SHP77 treated with DMSO at 0.1 percent for 48 hours (cell line): Measurements from ENCODE around the gene TMEM51.
A peak's percentile ranks its signal among the peaks of the same experiment; 100 is the strongest.
"Not testable (repeated sequence)": the region's sequence is repeated elsewhere in the genome, so short reads cannot be mapped to it uniquely, and the experiment has no call there.

Experiments used
- DNase-seq: peaks from one replicate; lab custom pipeline; 2025; lab: John Stamatoyannopoulos, UW

TMEM51 gene

DNA sequence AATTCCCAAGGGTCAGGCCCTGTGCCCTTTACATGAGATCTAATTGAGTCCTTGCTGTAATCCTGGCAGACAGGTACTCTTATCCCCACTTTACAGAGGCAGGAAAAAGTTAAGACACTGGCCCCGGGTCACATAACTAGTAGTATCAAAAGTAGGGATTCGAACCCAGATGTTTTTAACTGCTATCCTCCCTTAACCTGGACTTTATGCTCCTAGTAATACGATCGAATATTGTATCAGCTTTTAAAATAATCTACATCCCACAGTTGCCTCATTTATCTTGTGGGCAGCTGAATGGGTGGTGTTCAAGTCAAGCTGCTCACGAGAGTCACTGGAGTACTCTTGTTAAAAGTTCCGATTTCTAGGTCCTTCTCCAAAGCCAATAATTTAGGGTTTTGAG lies 25.5 kb upstream of the TMEM51 start:
- DNase-seq: no peak

DNA sequence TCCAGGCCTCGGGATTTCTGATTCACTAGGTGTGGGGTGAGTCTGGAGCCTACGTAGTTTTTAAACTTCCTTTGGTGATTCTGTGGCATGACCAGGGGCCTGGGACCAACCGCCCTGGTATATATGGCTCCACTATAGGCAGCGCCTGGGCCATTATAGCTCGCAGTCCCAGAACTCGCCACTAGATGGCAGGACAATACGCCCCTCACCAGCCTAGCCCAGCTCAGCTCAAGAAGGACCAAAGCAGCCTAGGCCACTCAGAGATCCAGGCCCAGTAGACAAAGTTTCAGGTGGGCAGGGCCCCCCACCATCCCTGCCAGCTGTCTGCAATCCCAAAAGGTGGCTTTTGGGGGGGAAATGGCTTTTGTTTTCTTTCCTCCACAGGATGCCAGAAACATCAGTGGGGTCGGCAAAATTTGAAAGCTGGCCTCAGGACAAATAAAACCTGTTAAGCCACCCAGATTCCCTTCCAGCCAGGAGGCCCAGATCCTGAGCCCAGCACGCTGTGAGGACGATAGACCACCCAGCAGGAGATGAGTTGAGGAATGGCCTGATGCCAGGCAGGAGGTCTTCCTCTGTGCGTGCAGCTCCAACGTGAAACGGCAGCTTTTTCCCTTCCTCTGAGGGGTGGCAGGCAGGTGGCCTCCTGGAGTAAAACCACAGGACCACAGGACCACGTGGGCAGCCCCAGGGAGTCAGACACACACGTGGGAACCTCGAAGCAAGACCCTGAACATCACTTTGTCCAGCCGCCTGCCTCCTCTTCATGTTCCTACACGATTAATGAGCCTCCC lies 24.8 kb upstream of the TMEM51 start:
- peak; percentile 24 for DNase-seq

DNA sequence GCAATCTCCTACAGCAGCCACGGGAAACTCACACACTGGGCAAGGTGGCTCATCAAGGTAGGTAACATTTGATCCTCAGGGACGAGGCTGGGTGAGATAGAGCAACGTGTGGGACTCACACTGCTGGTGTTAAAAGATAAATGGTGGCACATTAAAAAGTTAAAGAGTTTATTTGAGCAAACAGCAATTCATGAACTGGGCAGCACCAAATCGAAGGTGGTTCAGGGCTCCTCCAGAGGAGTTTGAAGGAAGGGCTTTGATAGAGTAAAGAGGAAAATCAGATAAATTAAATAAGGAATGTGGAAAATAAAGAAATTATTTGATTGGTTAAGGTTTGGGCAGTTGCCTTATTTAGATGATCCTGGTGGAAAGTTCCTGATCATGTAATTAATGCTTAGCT lies 23.6 kb upstream of the TMEM51 start:
- DNase-seq: no peak

DNA sequence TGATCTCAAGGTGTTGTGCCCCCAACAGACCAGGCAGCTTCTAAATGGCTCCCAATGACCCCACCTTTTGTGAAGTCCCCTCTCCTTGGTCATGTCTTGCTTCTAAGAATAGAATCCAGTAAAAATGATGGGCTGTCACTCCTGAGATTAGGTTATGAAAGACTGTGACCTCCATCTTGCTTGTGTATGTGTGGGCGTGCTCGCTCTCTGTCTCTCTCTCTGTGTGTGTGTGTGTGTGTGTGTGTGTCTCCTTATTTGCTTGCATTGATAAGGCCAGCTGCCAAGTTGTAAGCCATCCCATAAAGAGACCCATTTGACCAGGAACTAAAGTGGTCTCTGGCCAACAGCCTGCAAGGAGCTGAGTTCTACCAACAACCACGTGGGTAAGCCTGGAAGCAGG lies 22.9 kb upstream of the TMEM51 start:
- no peak for DNase-seq

DNA sequence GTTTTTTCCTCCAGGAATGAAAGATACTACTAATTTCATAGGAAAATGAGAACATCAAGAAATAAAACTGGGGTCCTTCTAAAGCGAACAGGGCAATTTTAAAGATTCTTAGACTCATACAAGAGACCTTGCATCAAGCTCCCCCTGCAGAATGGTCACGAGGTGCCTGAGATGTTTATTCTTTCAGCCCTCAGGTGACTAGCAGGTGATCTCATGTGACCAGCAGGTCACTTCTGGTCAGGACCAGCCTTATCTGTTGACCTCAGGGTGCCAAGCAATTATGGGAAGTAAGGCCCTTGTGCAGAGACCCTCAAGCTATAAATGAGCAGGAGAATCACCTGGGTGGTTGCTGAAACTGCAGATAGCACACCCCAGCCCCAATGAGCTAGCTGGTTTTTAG lies 20.6 kb upstream of the TMEM51 start:
- no peak for DNase-seq

DNA sequence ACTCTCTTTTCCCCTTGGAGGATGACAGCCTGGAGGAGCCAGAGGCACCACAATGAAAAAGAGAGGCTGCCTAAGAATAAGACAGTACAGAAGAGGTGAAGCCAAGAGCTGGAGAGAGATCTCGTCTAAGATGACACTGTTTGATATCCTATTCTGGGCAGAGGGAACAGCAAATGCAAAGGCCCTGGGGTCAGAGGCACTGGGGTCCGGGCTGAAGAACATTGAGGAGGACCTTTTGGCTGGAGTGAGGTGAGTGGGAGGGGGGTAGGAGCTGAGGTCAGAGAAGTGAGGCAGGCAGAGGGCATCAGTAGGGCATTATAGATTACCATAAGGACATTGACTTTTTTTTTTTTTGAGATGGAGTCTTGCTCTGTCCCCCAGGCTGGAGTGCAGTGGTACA lies 19.3 kb upstream of the TMEM51 start:
- DNase-seq: no peak

DNA sequence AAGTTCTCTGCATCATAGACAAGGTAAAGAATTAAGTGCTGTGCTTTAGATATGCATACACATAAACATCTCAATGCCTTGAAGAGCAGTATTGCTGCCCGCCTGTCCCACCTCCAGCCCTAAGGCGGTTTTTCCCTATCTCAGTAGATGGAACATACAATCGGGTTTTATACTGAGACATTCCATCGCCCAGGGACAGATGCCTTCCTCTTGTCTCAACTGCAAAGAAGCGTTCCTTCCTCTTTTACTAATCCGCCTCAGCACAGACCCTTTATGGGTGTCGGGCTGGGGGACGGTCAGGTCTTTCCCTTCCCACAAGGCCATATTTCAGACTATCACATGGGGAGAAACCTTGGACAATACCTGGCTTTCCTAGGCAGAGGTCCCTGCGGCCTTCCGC lies 17.9 kb upstream of the TMEM51 start:
- DNase-seq: not testable (repeated sequence)

DNA sequence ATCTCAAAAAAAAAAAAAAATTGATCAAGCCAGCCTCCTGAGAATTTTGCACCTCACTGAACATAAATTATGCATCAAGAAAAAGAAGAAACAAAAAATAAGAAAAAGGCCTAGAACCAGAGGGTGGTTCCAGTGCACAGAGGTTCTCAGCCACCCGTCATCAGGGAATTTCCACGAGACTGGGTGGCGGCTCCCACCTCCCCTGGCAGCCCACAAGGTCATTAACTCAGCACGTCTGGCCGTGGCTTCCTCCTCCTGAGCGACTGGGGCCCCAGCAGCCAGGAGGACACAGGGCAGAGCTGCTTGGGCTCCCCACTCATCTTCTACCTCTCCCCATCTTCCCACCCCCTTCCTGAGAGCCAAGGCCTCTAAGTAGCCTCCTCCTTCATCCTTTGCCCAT lies 15.7 kb upstream of the TMEM51 start:
- no peak for DNase-seq

DNA sequence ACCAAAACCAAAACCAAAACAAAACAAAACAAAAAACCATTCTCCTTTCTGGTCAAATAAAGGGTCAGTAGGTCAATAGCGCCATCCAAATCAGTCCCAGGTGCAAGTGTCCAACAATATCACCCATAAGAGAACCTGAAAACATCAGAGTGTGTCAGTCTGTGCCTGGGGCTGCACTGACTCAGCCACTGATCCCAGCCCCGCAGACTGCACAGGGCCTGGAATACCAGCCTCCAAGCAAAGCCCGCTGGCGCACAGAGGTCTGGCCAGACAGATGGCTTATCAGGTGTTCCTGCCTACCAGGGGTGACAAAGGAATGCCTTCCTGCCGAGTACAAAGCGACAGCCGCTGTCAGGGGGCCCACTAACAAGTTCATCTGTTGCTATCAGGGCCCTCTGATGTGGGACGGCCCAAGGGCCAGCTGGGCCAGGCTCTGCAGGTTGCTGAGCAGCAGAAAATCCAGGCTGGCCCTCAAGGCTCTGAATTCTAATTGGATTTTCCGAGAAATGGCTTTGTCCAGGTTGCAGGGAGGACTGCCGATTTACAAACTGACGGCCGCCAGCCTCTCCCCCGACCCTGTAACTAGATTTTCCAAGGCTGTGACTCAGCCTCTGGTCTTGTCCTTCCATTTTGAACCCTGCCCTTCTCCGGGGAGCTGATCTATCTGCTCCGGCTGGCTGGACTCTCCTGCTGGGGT lies 13.7 kb upstream of the TMEM51 start:
- no peak for DNase-seq

DNA sequence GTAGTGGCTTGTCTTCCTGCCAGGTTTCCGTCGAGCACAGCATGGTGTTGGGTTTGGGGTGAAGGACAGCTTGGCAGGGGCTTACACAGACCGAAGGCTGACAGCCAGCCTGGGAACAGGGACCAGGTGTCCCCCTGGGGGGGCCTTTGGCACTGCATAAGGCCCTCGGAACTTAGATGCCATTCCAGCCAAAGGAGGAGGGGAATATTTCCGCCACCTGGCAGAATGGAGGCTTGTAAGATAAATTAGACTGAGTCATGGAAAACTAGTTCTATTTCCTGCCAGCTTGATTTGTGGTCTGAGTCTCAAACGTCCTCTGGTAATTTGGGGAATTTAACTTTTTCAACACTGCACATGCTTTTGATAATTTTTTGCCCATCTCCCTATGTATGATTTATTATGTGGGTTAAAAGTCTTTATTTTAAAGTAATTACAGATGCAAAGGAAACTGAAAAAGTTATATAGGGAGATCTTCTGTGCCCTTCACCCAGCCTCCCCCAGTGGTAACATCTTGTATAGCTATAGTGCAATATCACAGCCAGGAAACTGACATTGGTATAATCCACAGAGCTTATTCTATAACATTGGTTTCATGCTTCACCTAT lies 11.5 kb upstream of the TMEM51 start:
- DNase-seq: no peak

DNA sequence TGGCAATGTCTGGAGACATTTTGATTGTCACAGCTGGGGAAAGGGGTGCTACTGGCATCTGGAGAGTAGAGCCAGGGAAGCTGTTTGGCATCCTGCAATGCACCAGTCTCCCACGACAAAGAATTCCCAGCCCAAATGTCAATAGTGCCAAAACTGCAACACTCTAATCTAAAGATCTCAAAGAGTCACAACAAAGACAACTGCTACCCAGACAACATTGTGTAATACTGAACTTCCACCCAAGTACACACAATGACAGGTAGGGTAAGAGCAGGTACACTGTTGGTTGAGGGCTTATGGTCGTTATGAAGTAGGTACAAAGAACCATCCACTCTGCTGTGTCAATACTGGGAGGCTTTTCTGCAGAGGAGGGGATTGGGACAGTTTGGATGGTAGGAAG lies 8.2 kb upstream of the TMEM51 start:
- no peak for DNase-seq

DNA sequence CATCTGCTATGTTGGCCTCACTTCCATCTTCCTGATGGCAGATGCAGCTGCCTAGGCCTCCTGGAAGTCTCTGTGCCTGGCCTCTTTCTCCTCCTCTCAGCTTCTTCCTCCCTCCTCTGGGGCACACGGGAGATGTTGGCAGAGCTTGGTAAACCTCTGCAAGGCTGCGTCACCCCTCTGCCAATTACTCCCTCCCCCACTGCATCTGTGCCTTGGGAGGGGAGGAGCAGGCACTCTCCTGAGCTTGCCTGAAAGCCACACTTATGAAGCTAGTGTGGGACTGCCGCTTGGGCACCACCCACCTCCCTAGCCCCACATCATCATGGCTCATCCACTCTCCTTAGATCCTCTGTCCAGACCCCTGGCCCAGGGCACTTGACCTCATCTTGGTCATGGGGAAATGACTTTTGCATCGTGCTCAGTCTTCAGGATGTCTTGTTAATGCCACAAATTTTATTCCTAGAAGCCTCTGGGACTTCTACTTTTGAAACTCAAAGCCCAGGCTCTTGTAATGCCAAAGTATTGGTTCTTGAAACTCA lies 7.3 kb upstream of the TMEM51 start:
- no peak for DNase-seq

DNA sequence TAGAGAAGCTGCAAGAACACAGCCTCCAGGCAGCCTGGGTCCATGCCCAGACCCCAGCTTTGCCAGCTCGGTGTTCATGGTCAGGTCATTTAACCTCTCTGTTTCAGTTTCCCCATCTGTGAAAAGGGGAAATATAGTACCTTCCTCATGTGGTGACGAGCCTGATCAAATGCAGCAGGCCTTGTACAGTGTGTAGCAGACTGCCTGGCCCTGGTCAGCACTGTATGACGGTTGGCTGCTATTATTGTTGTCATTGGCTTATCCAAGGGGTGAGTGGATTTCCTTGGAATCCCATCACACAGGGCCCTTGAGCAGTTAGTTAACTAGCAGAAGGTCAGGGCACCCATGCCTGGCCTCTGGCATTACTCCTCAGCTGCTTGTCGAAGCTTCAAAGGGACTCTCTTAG lies 6.6 kb upstream of the TMEM51 start:
- no peak for DNase-seq

DNA sequence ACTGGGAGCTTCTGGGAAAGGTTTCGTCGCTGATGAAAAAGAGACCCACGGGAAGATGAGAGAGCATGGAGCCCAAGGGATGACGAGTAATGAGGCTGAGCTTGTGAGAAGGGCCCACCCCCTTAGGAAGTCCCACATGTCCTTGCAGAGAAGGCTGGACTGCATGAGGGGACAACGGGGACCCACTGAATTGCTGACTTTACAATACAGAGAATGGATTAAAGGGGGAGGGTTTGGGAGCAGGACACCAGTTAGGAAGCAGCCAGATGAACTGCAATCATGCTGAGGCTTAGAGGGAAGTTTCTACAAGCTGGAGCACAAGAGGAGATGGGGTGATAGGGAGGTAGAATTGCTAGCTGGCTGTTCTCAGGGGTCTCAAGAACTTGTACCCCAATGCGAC lies 5.5 kb upstream of the TMEM51 start:
- no peak for DNase-seq

DNA sequence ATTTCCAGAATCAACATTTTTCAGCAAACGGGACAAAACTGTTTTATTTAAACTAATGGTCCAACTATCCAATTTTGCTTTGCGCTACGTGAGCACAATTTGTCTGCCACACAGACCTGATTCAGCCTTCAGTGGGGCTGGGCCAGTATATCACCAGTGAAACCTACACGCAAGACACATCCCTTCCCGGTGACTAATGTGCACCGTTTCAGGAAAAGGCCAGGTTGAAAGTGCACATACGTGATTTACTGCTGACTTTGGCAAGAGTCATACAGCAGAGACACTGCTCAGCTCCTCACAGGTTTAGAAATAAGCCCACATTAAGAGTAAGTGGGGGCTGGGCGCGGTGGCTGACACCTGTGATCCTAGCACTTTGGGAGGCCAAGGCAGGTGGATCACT lies 5.1 kb upstream of the TMEM51 start:
- no peak for DNase-seq

DNA sequence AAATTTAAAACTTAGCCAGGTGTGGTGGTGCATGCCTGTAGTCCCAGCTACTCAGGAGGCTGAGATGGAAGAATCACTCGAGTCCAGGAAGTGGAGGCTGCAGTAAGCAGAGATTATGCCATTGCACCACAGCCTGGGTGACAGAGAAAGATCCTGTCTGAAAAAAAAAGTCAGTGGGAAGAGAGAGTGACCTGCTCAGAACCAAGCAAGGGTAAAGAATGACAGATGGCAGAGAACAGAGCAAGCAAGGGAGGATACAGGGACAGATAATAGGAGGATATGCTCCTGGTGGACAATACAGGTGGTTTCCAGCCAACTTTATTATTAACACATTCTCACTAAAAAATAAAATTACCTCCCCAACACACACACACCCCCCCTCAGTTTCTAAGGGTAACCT lies 4.6 kb upstream of the TMEM51 start:
- DNase-seq: no peak

DNA sequence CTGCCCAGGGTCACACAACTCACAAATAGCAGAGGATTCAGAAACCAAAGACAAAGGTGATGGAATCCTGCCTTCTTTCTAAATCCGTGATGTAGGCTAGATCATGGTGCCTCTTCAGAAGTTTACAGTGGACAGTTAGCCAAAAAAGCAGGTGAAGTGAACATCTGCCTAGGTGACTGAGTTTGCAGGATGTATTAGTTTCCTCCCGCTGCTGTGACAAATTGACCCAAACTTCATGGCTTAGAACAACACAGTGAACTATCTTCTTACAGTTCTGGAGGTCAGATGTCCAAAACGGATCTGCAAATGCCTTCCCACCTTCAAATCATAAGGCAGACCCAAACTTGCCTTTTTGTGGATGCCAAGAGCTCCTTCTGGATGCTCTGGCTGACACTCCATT lies 3.2 kb upstream of the TMEM51 start:
- no peak for DNase-seq

DNA sequence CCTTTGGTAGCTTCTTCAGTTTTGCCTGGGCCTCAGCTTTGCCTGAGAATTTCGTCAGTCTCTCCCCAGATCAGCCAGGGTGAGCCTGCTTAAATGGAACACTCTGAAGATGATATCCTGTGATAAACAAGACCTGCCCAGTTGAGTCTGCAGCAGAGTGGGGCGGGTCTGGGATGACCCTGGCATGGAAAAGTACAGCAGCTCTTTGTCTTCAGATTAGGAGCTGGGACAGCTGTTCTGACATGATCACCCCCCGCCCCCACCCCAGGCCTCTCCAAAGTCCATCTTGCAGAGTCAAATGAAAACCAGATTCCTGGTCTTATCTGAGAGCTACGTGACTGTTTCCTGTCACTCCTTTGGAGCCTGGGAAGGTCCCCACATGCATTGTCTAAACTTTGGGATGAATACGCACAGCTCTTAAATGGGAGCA lies 2.2 kb upstream of the TMEM51 start:
- DNase-seq: no peak

DNA sequence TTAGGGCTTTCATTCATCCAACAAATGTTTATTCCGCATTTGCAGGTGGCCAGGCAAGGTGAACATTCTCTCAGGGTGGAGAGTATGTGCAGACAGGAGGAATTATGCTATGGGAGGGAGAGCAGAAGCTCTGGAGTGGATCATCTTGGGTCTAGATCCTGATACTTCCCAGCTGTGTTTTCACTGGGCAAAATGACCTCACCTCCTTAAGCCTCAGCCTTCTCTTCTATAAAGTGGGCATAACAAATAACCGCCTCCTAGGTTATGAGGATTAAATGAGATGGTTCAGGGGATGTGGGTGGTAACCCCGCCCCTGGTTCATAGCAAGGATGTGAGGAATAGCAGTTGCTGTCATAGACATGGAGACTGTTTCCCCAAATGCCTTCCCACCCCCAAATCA lies 1.7 kb upstream of the TMEM51 start:
- DNase-seq: no peak

DNA sequence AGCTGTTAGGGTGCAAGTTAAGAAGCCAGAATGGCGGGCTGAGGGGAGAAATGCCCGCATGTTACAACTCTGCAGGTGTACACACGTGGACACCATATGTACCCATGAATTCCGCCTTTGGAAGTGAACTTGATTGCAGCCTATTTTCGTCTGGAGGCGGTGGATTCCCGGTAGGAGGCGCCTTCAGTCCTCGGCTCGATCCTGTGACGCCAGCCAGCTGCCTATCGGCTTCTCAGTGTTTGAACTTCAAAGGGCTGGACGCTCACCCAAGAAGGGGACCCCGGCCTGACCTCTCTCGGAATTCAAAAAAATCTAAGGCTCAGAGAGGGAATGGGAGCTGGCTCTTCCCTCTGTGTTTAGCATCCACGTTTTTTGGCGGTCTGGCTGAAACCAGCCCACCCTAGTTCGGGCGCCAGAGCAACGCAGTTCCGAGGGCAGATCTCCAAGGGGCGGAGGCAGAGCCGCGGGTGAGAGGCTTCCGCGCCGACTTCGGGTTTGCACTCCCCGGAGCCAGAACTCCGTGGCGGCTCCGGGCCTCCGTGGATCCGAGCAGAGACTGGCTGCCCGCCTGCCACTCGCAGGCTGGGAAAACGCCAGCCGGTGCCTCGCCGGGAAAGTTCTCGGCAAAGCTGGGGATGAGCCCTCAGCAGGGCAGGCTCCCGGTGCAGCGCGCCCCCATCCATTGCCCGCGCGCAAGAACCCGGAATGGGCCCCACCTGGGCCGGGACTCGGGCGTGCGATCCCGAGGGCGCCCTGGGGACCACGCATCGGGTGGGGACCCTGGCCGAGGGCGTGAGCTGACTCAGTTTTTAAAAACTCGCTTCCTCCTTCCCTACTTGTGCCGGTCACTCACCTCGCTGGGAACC lies 996 bp upstream of the TMEM51 start:
- DNase-seq: peak; percentile 69

DNA sequence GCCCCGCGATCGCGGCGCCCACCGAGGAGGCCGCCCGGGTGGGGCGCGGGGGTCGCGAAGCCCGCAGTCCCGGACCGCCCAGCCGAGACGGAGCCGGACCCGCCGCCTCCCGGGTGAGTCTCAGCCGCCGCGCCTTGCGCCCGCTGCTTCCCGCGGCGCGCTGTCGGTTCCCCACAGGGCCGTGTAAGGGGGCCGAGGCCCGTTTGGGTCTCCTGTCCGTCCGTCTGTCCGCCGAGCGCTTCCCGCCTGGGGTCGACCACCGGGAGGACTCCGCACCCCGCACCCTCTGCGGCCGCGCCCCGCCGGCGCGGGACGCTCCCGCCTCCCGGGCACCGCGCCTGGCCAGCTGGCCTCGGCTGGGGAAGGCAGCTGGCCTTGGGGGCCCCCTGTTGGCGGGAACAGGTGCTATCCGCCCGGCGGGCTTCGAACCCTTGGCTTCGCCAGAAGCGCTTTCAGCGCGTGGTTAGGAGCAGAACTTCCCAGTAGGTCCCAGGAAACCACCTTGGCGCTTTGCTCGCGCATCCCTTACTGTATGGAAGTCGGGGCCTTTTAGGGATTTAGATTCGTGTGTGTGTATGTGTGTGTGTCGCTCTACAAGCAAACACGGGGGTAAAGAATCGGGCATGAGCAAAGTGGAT lies 414 bp downstream of the TMEM51 start:
- DNase-seq: no peak
